K562 (cell line): ENCODE results near the gene EHD2. TPM values are rescaled to one million over a fixed set of nuclear protein-coding genes. Genes with fewer than 3 reads are reported as not detected.

ENCODE experiments used
- ATAC-seq: fragments of 200-7000 bp; cut with Tn5 transposase; 3 replicates; pipeline ENCODE4 v1.9.1; 2020; ENCODE audit warnings: moderate library complexity
- Bru-seq: library from RNA; stranded (reverse); fragments of 400-500 nt; gene quantifications from one replicate; lab custom pipeline; 2021; lab: Mats Ljungman, UMichigan
- BruChase-seq, 2 experiments: library from RNA; stranded (reverse); fragments of 400-500 nt; gene quantifications; one replicate each; lab custom pipeline; 2021; lab: Mats Ljungman, UMichigan
- BruUV-seq: library from RNA; stranded (reverse); fragments of 400-500 nt; replicated peaks from 2 replicates; lab custom pipeline; 2021; lab: Mats Ljungman, UMichigan
- CTCF ChIA-PET: fragments of 300-600 bp; formaldehyde crosslinking; extraction: SDS; loops from one replicate; lab custom pipeline; 2021; ENCODE audit warnings: low intra/inter-chr PET ratio; lab: Yijun Ruan, JAX
- POLR2A ChIA-PET: fragments of 300-600, 350-650 bp; sonication (Branson Sonifier 250); formaldehyde crosslinking; extraction: SDS; loops from one replicate; lab custom pipeline; 2021; ENCODE audit warnings: antibody characterized with exemption, inconsistent platforms; lab: Yijun Ruan, JAX
- DNase-seq, 4 experiments: peaks; one replicate each; pipeline versions ENCODE4 v3.0.0 to v3.0.0-alpha.2; 2011 to 2018; ENCODE audit warnings: low spot score in 3 of 4, mixed read lengths in 3 of 4; ENCODE audit errors: extremely low read depth in 1 of 4
- FAIRE-seq: peaks from 2 replicates; lab custom pipeline; 2011; peaks lifted over from hg19 to GRCh38; lab: Jason Lieb, UNC
- H2AFZ ChIP-seq: 2 replicates; pipeline ENCODE4 v1.6.0; 2011; ENCODE audit warnings: low read depth, low read length, control low read depth, inconsistent platforms
- H3K27ac ChIP-seq: fragments of 200-600 bp; 3 replicates; pipeline ENCODE4 v1.8.0; 2011; ENCODE audit warnings: low read depth, mild to moderate bottlenecking, control low read depth, inconsistent platforms, low read length, moderate library complexity, mixed read lengths; ENCODE audit errors: extremely low read depth
- H3K27me3 ChIP-seq, 2 experiments: fragments of 300-600 bp in 1 of 2; 2 replicates in 1 of 2; 3 replicates in 1 of 2; pipeline versions ENCODE4 v1.6.0 to v1.8.0; 2011; ENCODE audit warnings: inconsistent platforms in 2 of 2, low read length in 2 of 2, mild to moderate bottlenecking in 1 of 2, mixed read lengths in 1 of 2, moderate library complexity in 1 of 2; ENCODE audit not compliant: control insufficient read depth in 2 of 2, insufficient read depth in 2 of 2
- H3K36me3 ChIP-seq: fragments of 300-600 bp; 3 replicates; pipeline ENCODE4 v1.8.0; 2011; ENCODE audit warnings: mild to moderate bottlenecking, low read length, inconsistent platforms; ENCODE audit not compliant: control insufficient read depth, insufficient read depth
- H3K4me1 ChIP-seq, 2 experiments: fragments of 200-600 bp in 1 of 2; replicated peaks in 1 of 2; 2 replicates in 1 of 2; 3 replicates in 1 of 2; pipeline versions ENCODE4 v1.5.1 to v1.8.0; 2011; ENCODE audit warnings: inconsistent platforms in 2 of 2, low read length in 2 of 2, mild to moderate bottlenecking in 1 of 2, mixed read lengths in 1 of 2, moderate library complexity in 1 of 2; ENCODE audit not compliant: control insufficient read depth in 2 of 2, insufficient read depth in 2 of 2
- H3K4me2 ChIP-seq: 2 replicates; pipeline ENCODE4 v1.6.1; 2011; ENCODE audit warnings: low read length, control low read depth, inconsistent platforms, mixed read lengths; ENCODE audit not compliant: insufficient read depth
- H3K4me3 ChIP-seq: fragments of 200-600 bp; sonication (generic), shearing (Covaris generic); 2 replicates; pipeline ENCODE4 v1.5.1; 2016; ENCODE audit warnings: control low read depth, inconsistent platforms
- H3K79me2 ChIP-seq: fragments of 200-600 bp; 3 replicates; pipeline ENCODE4 v1.8.0; 2011; ENCODE audit warnings: low read length, inconsistent platforms; ENCODE audit not compliant: control insufficient read depth, insufficient read depth
- H3K9ac ChIP-seq, 2 experiments: 2 replicates each; pipeline versions ENCODE4 v1.6.0 to v1.6.1; 2011; ENCODE audit warnings: low read depth in 2 of 2, low read length in 2 of 2, control low read depth in 1 of 2, inconsistent platforms in 1 of 2, mild to moderate bottlenecking in 1 of 2, mixed read lengths in 1 of 2; ENCODE audit not compliant: insufficient read depth in 1 of 2
- H3K9me1 ChIP-seq: one replicate; pipeline ENCODE4 v1.6.0; 2011; ENCODE audit warnings: inconsistent platforms, mild to moderate bottlenecking, low read length, moderate library complexity; ENCODE audit not compliant: control insufficient read depth, insufficient read depth
- H3K9me3 ChIP-seq: replicated peaks from 2 replicates; pipeline ENCODE4 v1.5.1; 2011; ENCODE audit warnings: low read depth, low read length, inconsistent platforms; ENCODE audit not compliant: control insufficient read depth, insufficient read depth
- H4K20me1 ChIP-seq: replicated peaks from 2 replicates; pipeline ENCODE4 v1.6.1; 2011; ENCODE audit warnings: low read length, inconsistent platforms, mixed read lengths; ENCODE audit not compliant: control insufficient read depth, insufficient read depth
- CC2D1A ChIP-seq: fragments of 450-650 bp; IDR thresholded peaks from 2 replicates; pipeline ENCODE4 v1.6.1; 2017; ENCODE audit warnings: mild to moderate bottlenecking
- FOXJ2 ChIP-seq: fragments of 200-800 bp; sonication (Bioruptor generic); IDR thresholded peaks from 2 replicates; pipeline ENCODE4 v1.6.1; 2016; ENCODE audit warnings: missing genetic modification characterization, missing compliant biosample characterization
- MTA3 ChIP-seq: fragments of 450-650 bp; formaldehyde crosslinking; IDR thresholded peaks from 2 replicates; pipeline ENCODE4 v1.6.1; 2017; ENCODE audit warnings: mild to moderate bottlenecking, borderline replicate concordance
- SP1 ChIP-seq: sonication (generic); formaldehyde crosslinking; IDR thresholded peaks from 2 replicates; pipeline ENCODE4 v1.8.1; 2022; ENCODE audit warnings: mild to moderate bottlenecking, missing genetic modification reagents
- ZNF780A ChIP-seq: fragments of 250-450 bp; sonication (Bioruptor Pico); IDR thresholded peaks from 2 replicates; pipeline ENCODE4 v1.5.0; 2021; ENCODE audit warnings: mild to moderate bottlenecking
- WGBS: fragments of 100-300 bp; shearing (Covaris generic); methylation state at CpG from one replicate; pipeline ENCODE4 v1.1.6; 2016; ENCODE audit warnings: low coverage, mixed read lengths; ENCODE audit not compliant: insufficient coverage; ENCODE audit errors: missing lambda C conversion rate; 5-methylcytosine and 5-hydroxymethylcytosine counted together
- in situ Hi-C: fragments of 300-500 bp; cut with MboI; formaldehyde crosslinking; loops from 4 replicates; pipeline ENCODE4 v1.15.0; 2018; ENCODE audit warnings: inconsistent platforms, mixed read lengths
- intact Hi-C: fragments of 100-400 bp; cut with micrococcal nuclease; formaldehyde crosslinking; loops from 2 replicates; pipeline ENCODE4 v1.14.2; 2022
- long read RNA-seq, 3 experiments: library from polyadenylated mRNA in 2 of 3; library from RNA in 1 of 3; unstranded in 2 of 3; stranded (forward) in 1 of 3; transcript quantifications; one replicate each; pipeline ENCODE4 v2.0.0, GENCODE V29; 2019 to 2022
- polyA minus RNA-seq, 3 experiments: library from RNA; depleted of rRNA, polyadenylated mRNA; stranded (reverse); fragments of >200 nt; gene quantifications; 2 replicates each; pipeline ENCODE4 v1.2.3, GENCODE V29; 2011
- polyA plus RNA-seq, 8 experiments: library from polyadenylated mRNA; depleted of rRNA in 4 of 8; stranded (reverse) in 5 of 8; unstranded in 3 of 8; fragments of >200 nt; fragmentation: Nextera tagmentation in 2 of 8; fragmentation: Illumina TruSeq in 1 of 8; extraction: Ambion mirVana in 2 of 8; extraction: Trizol in 1 of 8; gene quantifications; 2 replicates each; pipeline versions ENCODE4 v1.2.1 to v1.2.3, GENCODE V29; 2011 to 2014; ENCODE audit warnings: inconsistent platforms in 1 of 8, missing spikeins in 1 of 8
- total RNA-seq, 7 experiments: library from RNA; depleted of rRNA in 6 of 7; stranded (reverse); fragments of >200 nt in 6 of 7; fragmentation: Illumina TruSeq in 2 of 7; extraction: Trizol in 2 of 7; gene quantifications; 2 replicates each; pipeline versions ENCODE4 v1.2.1 to v1.2.3, GENCODE V29; 2011 to 2021; ENCODE audit warnings: low replicate concordance in 1 of 7

The EHD2 gene
- 11.5 and 24.1 TPM in 2 replicates for total RNA-seq (2011; cell fraction: chromatin; rRNA removed; ENCODE audit: low replicate concordance)
- 15.1 and 17.2 TPM in 2 replicates for total RNA-seq (2011; cell fraction: nucleolus; rRNA removed)
- 13.1 and 17.8 TPM in 2 replicates for total RNA-seq (2011; cell fraction: nucleoplasm; rRNA removed)
- 4.3 and 5.9 TPM in 2 replicates for total RNA-seq (2014; rRNA removed)
- 1.6 and 1.8 TPM in 2 replicates for total RNA-seq (2014; rRNA removed; fragmentation: Illumina TruSeq; extraction: Trizol)
- total RNA-seq (2015; rRNA removed; fragmentation: Illumina TruSeq; extraction: Trizol) = 1.8 and 2.3 TPM in 2 replicates
- 26.3 and 32.2 TPM in 2 replicates for total RNA-seq (2021)
- polyA plus RNA-seq (2011; rRNA removed) = 3.0 and 9.6 TPM in 2 replicates
- 6.5 and 11.7 TPM in 2 replicates for polyA plus RNA-seq (2011; cell fraction: cytosol; rRNA removed)
- polyA plus RNA-seq (2011; cell fraction: nucleus; rRNA removed) = 5.3 and 11.9 TPM in 2 replicates
- polyA plus RNA-seq (2012) = 20.4 and 23.6 TPM in 2 replicates
- polyA plus RNA-seq (2014; fragmentation: Illumina TruSeq; extraction: Trizol) = 14.7 and 15.3 TPM in 2 replicates
- polyA plus RNA-seq (2014; fragmentation: Nextera tagmentation; extraction: Ambion mirVana) = 1 to 10 TPM; 1.7 to 2.1 TPM
- polyA plus RNA-seq (2014; rRNA removed) = 7.5 and 9.0 TPM in 2 replicates
- 4.3 and 4.9 TPM in 2 replicates for polyA minus RNA-seq (2011; rRNA and poly(A)+ RNA removed)
- polyA minus RNA-seq (2011; cell fraction: cytosol; rRNA and poly(A)+ RNA removed) = 31.8 and 37.0 TPM in 2 replicates
- 7.6 and 8.9 TPM in 2 replicates for polyA minus RNA-seq (2011; cell fraction: nucleus; rRNA and poly(A)+ RNA removed)
- Bru-seq, nascent RNA = percentile 56 among the genes with signal in this experiment
- percentile 55 among the genes with signal in this experiment for BruChase-seq, experiment 1, labeled RNA remaining after a 2-hour chase
- percentile 58 among the genes with signal in this experiment for BruChase-seq, experiment 2, labeled RNA remaining after a 6-hour chase
- long read RNA-seq, experiment 1, partial matches to known transcripts = 1 of 46 reads
- long read RNA-seq, experiment 1, other reads (novel, unspliced or antisense) = 45 of 46 reads
- long read RNA-seq, experiment 2, transcript EHD2-201 (6 exons, 3,585 nt) = major isoform, 10 of 42 reads
- long read RNA-seq, experiment 2, partial matches to known transcripts = 1 of 42 reads
- long read RNA-seq, experiment 2, other reads (novel, unspliced or antisense) = 31 of 42 reads
- long read RNA-seq, experiment 3, partial matches to known transcripts = 0 of 3 reads
- long read RNA-seq, experiment 3, other reads (novel, unspliced or antisense) = 1 of 3 reads

DNA sequence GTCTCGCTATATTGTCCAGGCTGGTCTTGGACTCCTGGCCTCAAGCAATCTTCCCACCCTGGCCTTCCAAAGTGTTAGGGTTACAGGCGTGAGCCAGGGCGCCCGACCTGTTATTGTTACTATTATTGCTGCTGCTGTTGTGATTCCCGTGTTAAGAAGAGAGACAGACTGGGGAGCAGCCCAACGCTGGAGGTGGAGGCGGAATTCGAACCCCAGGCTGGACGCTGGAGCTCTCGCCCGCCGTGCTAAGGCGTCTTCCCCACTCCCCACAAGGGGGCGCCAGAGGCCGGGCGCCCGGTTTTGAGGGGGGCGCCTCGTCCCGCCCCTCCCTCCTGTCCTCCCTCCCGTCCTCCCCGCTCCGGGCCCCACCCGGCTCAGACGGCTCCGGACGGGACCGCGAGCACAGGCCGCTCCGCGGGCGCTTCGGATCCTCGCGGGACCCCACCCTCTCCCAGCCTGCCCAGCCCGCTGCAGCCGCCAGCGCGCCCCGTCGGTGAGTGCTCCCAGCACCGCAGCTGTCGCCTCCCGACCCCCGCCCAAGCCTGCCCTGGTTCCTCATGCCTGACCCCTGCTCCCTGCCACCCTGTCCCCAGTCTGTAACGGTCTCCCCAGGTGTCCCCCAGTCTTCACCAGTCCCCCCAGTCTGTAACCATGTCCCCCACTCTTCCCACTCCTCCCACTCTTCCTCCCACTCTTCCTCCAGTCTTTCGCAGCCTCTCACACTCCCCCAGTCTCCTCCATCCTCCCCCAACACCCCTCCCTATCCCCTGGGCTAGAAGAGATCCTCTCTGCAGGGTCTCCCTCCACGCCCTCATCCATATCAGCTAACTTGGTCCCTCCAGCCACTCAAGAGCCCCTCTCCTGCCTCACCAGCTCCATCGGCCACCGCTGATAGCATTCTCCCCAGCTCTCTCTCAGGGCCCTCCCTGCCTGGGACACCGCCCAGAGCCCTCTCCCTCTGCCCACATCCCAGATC, at the start of gene EHD2:
EHD2 (plus strand) TSS at position 377 of the 976 bp plus-strand sequence. CDS start 3,191 bp downstream, outside the sequence.
- CTCF ChIA-PET = interaction anchor here (0.6 to 2.9 kb wide), 7 partner anchors 30 to 470 kb away, joined by 3 to 37 read pairs (median 3); no protein-coding TSS in a partner anchor
- no TSS peak for BruUV-seq
- Histone ChIP-seq H2AFZ (peak within 1 kb of the TSS; percentile 89), H3K9me1 (no peaks in the 10 kb centered on the region), H3K36me3 (peaks cover 16% of the 10 kb centered on the region; the same call in 2 of the 3 replicates), H3K4me3 (peak within 1 kb of the TSS; percentile 83), H3K27ac (peak within 1 kb of the TSS; percentile 63), H3K27me3 (no peaks in the 10 kb centered on the region), H3K9me3 (no peaks in the 10 kb centered on the region), H3K4me1 (peaks cover 13 to 22% of the 10 kb centered on the region in 2 experiments), H3K79me2 (peaks cover 23% of the 10 kb centered on the region), H3K4me2 (peak within 1 kb of the TSS; percentile 86), H4K20me1 (no peaks in the 10 kb centered on the region), H3K9ac (peak within 1 kb of the TSS; percentile 69 to 90)
- ATAC-seq (peak; percentile 92), DNase-seq (peak; percentile 89 to 97 (median 94)), FAIRE-seq (peak; percentile 70)
- 3% methylated on average over 26 of the region's 52 CpGs for WGBS
- in situ Hi-C loops = loop anchor here (5.0 kb wide), 1 partner anchor 74 kb away; no protein-coding TSS in a partner anchor
- intact Hi-C loops = loop anchor here (1.0 to 2.0 kb wide), 2 partner anchors 30 to 75 kb away; no protein-coding TSS in a partner anchor
- POLR2A ChIA-PET = interaction anchor here (0.6 to 1.6 kb wide), 8 partner anchors 10 to 40 kb away, joined by 3 to 7 read pairs (median 4); partner anchors contain the start of gene NOP53
- TF ChIP-seq FOXJ2 = 0 out of 2 replicates have a peak, but pooled peaks have one; percentile 20
- TF ChIP-seq MTA3 = 0 out of 2 replicates have a peak, but pooled peaks have one; percentile 33
- peak; percentile 53 for TF ChIP-seq CC2D1A
- TF ChIP-seq SP1 = peak; percentile 67
- no peak for TF ChIP-seq ZNF780A (CRISPR knock-in tag)
